ENCODE data around the gene MPND. TPM values are rescaled to one million over a fixed set of nuclear protein-coding genes. Genes with fewer than 3 reads are reported as not detected.

MPND gene
- total RNA-seq, 4 donors from 2014 or later: 2.7 to 3.1 (median 3.0) TPM

GRCh38 chr19:4302243-4302640 lies 41.1 kb upstream of the MPND start, which contains the start of gene TMIGD2:
TSS of gene TMIGD2 (minus strand) at chr19:4302389. CDS start at chr19:4302385, 4 bp downstream.
- Histone ChIP-seq H3K9me3 (no peaks in the 10 kb centered on the region), H3K4me1 (no peaks in the 10 kb centered on the region), H3K27ac (no peak within 1 kb of the TSS), H3K4me3 (no peak within 1 kb of the TSS), H3K27me3 (peaks cover 12 to 20% (median 14%) of the 10 kb centered on the region in 3 donors), H3K36me3 (no peaks in the 10 kb centered on the region)
- in situ Hi-C loops (cut with MboI; ENCODE audit: low sequenced_read_pairs in 4 of 4): no loop called here
- intact Hi-C loops (cut with DNase I; ENCODE audit: low total_unique reads): no loop called here
- TF ChIP-seq POLR2A (IDR thresholded peaks at IDR 0.05): no peak
- TF ChIP-seq, protein P1, sequence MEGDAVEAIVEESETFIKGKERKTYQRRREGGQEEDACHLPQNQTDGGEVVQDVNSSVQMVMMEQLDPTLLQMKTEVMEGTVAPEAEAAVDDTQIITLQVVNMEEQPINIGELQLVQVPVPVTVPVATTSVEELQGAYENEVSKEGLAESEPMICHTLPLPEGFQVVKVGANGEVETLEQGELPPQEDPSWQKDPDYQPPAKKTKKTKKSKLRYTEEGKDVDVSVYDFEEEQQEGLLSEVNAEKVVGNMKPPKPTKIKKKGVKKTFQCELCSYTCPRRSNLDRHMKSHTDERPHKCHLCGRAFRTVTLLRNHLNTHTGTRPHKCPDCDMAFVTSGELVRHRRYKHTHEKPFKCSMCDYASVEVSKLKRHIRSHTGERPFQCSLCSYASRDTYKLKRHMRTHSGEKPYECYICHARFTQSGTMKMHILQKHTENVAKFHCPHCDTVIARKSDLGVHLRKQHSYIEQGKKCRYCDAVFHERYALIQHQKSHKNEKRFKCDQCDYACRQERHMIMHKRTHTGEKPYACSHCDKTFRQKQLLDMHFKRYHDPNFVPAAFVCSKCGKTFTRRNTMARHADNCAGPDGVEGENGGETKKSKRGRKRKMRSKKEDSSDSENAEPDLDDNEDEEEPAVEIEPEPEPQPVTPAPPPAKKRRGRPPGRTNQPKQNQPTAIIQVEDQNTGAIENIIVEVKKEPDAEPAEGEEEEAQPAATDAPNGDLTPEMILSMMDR (IDR thresholded peaks at IDR 0.05 in 4 of 5, conservative IDR thresholded peaks at IDR 0.05 in 1 of 5): no peak
- ATAC-seq (no peak), DNase-seq (no peak)

DNA sequence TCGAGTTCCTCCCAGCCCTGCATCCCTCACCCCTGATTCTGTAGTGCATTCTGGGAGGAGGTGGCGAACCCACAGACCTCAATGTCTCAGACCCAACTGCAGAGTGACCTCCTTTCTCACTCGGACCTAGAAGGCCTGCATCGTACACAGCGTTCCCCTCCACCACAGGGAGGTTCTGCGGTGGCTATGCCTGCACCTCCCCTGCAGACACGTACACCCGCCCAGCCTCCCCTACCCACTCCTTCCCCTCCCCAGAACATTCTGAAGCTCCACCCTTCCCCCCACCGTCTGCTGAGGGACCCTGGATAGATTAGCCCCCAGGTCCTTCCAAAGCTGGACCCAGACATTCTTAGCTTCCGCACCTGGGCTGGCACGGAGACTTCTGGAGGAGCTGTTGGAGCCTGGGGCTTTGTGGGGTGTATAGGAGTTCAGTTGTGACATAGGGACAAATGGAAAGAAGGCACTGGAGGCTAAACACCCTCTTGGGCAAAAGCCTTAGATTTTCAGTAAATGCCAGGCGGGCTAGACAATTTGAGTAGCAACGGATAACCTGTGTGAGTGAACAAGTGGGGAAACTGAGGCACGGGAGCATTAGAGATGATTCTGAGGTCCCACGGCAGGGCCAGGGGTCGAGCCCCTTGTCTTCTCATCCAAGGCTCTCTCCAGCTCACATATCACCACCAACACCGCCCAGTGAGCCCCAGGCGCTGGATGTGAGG lies 39.4 kb upstream of the MPND start:
- in situ Hi-C loops (cut with MboI; ENCODE audit: low sequenced_read_pairs in 4 of 4) (no loop called here), intact Hi-C loops (cut with DNase I; ENCODE audit: low total_unique reads) (no loop called here)
- DNase-seq: no peak
- Histone ChIP-seq H3K27ac (no peak overlapping the region), H3K4me3 (no peak overlapping the region), H3K9me3 (no peaks in the 10 kb centered on the region), H3K36me3 (no peaks in the 10 kb centered on the region), H3K27me3 (peaks cover 12 to 19% (median 13%) of the 10 kb centered on the region in 3 donors), H3K4me1 (no peaks in the 10 kb centered on the region)
- ATAC-seq: no peak
- no peak for TF ChIP-seq POLR2A (IDR thresholded peaks at IDR 0.05)
- TF ChIP-seq, protein P1 (IDR thresholded peaks at IDR 0.05 in 4 of 5, conservative IDR thresholded peaks at IDR 0.05 in 1 of 5): no peak

GRCh38 chr19:4304538-4305256 lies 38.7 kb upstream of the MPND start, which contains the start of gene FSD1:
TSS of gene FSD1 (plus strand) at chr19:4304598. CDS start at chr19:4304747, 149 bp downstream.
- intact Hi-C loops (cut with DNase I; ENCODE audit: low total_unique reads) (no loop called here), in situ Hi-C loops (cut with MboI; ENCODE audit: low sequenced_read_pairs in 4 of 4) (no loop called here)
- DNase-seq: no peak
- Histone ChIP-seq H3K4me1 (no peaks in the 10 kb centered on the region), H3K9me3 (no peaks in the 10 kb centered on the region), H3K4me3 (no peak within 1 kb of the TSS), H3K27ac (no peak within 1 kb of the TSS), H3K36me3 (no peaks in the 10 kb centered on the region), H3K27me3 (peaks cover 12 to 19% (median 13%) of the 10 kb centered on the region in 3 donors)
- TF ChIP-seq POLR2A (IDR thresholded peaks at IDR 0.05): no peak
- TF ChIP-seq, protein P1 (IDR thresholded peaks at IDR 0.05 in 4 of 5, conservative IDR thresholded peaks at IDR 0.05 in 1 of 5): no peak
- no peak for ATAC-seq

- intact Hi-C loops (cut with DNase I; ENCODE audit: low total_unique reads) (no loop called here), in situ Hi-C loops (cut with MboI; ENCODE audit: low sequenced_read_pairs in 4 of 4) (no loop called here)
- Histone ChIP-seq H3K36me3 (no peaks in the 10 kb centered on the region), H3K4me1 (no peaks in the 10 kb centered on the region), H3K27me3 (peaks cover 12 to 19% (median 13%) of the 10 kb centered on the region in 3 donors), H3K9me3 (no peaks in the 10 kb centered on the region), H3K4me3 (no peak overlapping the region), H3K27ac (no peak overlapping the region)
- TF ChIP-seq, protein P1 (IDR thresholded peaks at IDR 0.05 in 4 of 5, conservative IDR thresholded peaks at IDR 0.05 in 1 of 5): no peak
- TF ChIP-seq POLR2A (IDR thresholded peaks at IDR 0.05): no peak
- ATAC-seq: no peak
- no peak for DNase-seq
Measured at GRCh38 chr19:4305257-4305612, 38.1 kb upstream of the MPND start.
